Loucy (cell line): Measurements from ENCODE around the gene ZNF74.

Source experiments
- H2AFZ ChIP-seq: fragments of 200-600 bp; sonication (generic); 2 replicates; pipeline ENCODE4 v1.6.0; 2016; ENCODE audit warnings: antibody characterized with exemption, mild to moderate bottlenecking, low read length, moderate library complexity
- H3F3A ChIP-seq: fragments of 200-600 bp; 2 replicates; pipeline ENCODE4 v1.6.0; 2016; ENCODE audit warnings: antibody characterized with exemption, low read depth, mild to moderate bottlenecking
- H3K27me3 ChIP-seq: fragments of 200-600 bp; sonication (generic); 2 replicates; pipeline ENCODE4 v1.6.1; 2014; ENCODE audit warnings: low read length, mild to moderate bottlenecking; ENCODE audit not compliant: insufficient read depth, poor library complexity, severe bottlenecking
- H3K36me3 ChIP-seq: fragments of 200-600 bp; sonication (generic); 2 replicates; pipeline ENCODE4 v1.6.1; 2016; ENCODE audit warnings: low read length; ENCODE audit not compliant: insufficient read depth
- H3K4me1 ChIP-seq: fragments of 200-600 bp; sonication (generic); 2 replicates; pipeline ENCODE4 v1.5.1; 2014; ENCODE audit warnings: low read length, mild to moderate bottlenecking; ENCODE audit not compliant: insufficient read depth, poor library complexity, severe bottlenecking
- H3K4me2 ChIP-seq: fragments of 200-600 bp; sonication (generic); 2 replicates; pipeline ENCODE4 v1.6.0; 2014; ENCODE audit warnings: antibody characterized with exemption, low read length, low read depth, mild to moderate bottlenecking; ENCODE audit not compliant: poor library complexity, severe bottlenecking
- H3K4me3 ChIP-seq: fragments of 200-600 bp; sonication (generic); 2 replicates; pipeline ENCODE4 v1.5.1; 2014; ENCODE audit warnings: low read length, mild to moderate bottlenecking, mixed read lengths; ENCODE audit not compliant: poor library complexity, severe bottlenecking
- H3K79me2 ChIP-seq: fragments of 200-600 bp; sonication (generic); 2 replicates; pipeline ENCODE4 v1.6.1; 2014; ENCODE audit warnings: low read length; ENCODE audit not compliant: insufficient read depth
- H3K9ac ChIP-seq: fragments of 200-600 bp; sonication (generic); 2 replicates; pipeline ENCODE4 v1.6.0; 2014; ENCODE audit warnings: mild to moderate bottlenecking, low read depth, low read length, moderate library complexity; ENCODE audit not compliant: poor library complexity, severe bottlenecking
- H3K9me2 ChIP-seq: fragments of 200-600 bp; sonication (generic); replicated peaks from 2 replicates; pipeline ENCODE4 v1.6.1; 2016; ENCODE audit warnings: low read depth, low read length, mixed read lengths
- H3K9me3 ChIP-seq: fragments of 200-600 bp; sonication (generic); 2 replicates; pipeline ENCODE4 v1.6.1; 2014; ENCODE audit warnings: mild to moderate bottlenecking, antibody characterized with exemption, low read length, low read depth; ENCODE audit not compliant: insufficient read depth
- H4K20me1 ChIP-seq: fragments of 200-600 bp; sonication (generic); 2 replicates; pipeline ENCODE4 v1.6.0; 2014; ENCODE audit warnings: antibody characterized with exemption, low read length, mild to moderate bottlenecking; ENCODE audit not compliant: insufficient read depth, poor library complexity, severe bottlenecking
- EZH2phosphoT487 ChIP-seq: fragments of 200-600 bp; IDR thresholded peaks from 2 replicates; pipeline ENCODE4 v1.6.1; 2018; ENCODE audit warnings: antibody characterized with exemption, mild to moderate bottlenecking, moderate library complexity, borderline replicate concordance
- TF ChIP-seq, protein P1 (sequence below): fragments of 200-600 bp; sonication (generic); conservative IDR thresholded peaks from 2 replicates; pipeline ENCODE4 v1.5.1; 2014; ENCODE audit warnings: mild to moderate bottlenecking, antibody characterized with exemption, low read length

The ZNF74 gene

DNA sequence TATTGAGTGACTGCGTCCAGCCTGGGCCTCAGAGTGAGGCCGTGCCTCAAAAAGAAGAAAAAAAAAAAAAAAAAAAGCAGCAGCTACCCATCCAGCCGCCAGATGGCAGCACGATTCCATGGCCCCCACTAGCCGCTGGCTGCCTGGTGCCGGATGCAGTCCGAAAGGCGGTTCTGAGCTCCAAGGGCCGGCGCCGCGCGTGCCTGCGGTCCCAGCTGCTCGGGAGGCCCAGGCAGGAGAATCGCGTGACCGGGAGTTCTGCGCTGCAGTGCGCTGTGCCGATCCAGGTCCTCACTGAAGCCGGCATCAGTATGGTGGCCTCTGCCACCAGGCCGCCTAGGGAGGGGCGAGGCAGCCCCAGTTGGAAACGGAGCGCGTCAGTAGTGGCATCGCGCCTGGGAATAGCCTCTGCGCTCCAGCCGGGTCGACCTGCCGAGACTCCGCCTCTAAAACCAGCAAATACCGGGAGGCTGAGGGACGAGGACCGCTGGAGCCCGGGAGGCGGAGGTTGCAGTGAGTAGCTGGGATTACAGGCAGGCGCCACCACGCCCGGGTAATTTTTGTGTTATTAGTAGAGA lies 24.3 kb downstream of the ZNF74 start:
- Histone ChIP-seq H3K4me3 (no peak overlapping the region), H3K27me3 (no peaks in the 10 kb centered on the region), H3K9ac (no peak overlapping the region), H3K9me2 (no peaks in the 10 kb centered on the region), H3K36me3 (no peaks in the 10 kb centered on the region), H3K4me2 (no peak overlapping the region), H3K9me3 (no peaks in the 10 kb centered on the region), H3K4me1 (peaks cover 13% of the 10 kb centered on the region), H3K79me2 (no peaks in the 10 kb centered on the region), H3F3A (no peaks in the 10 kb centered on the region), H2AFZ (no peak overlapping the region), H4K20me1 (no peaks in the 10 kb centered on the region)
- no peak for TF ChIP-seq EZH2phosphoT487
- TF ChIP-seq, protein P1, sequence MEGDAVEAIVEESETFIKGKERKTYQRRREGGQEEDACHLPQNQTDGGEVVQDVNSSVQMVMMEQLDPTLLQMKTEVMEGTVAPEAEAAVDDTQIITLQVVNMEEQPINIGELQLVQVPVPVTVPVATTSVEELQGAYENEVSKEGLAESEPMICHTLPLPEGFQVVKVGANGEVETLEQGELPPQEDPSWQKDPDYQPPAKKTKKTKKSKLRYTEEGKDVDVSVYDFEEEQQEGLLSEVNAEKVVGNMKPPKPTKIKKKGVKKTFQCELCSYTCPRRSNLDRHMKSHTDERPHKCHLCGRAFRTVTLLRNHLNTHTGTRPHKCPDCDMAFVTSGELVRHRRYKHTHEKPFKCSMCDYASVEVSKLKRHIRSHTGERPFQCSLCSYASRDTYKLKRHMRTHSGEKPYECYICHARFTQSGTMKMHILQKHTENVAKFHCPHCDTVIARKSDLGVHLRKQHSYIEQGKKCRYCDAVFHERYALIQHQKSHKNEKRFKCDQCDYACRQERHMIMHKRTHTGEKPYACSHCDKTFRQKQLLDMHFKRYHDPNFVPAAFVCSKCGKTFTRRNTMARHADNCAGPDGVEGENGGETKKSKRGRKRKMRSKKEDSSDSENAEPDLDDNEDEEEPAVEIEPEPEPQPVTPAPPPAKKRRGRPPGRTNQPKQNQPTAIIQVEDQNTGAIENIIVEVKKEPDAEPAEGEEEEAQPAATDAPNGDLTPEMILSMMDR, result peak; percentile 82

DNA sequence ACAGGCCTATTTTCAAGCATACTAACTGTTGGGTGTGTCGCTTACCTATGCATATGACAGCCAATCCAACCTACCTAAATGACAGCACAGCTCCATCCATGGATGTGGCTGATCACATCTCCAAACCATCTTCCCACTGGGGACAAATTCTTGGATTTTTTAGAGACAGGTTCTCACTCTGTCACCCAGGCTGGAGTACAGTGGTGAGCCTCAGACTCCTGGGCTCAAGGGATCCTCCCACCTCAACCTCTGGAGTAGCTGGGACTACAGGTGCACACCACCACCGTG lies 25.7 kb downstream of the ZNF74 start:
- H3F3A ChIP-seq, result no peaks in the 10 kb centered on the region
- H3K27me3 ChIP-seq, result no peaks in the 10 kb centered on the region
- H3K4me2 ChIP-seq, result no peak overlapping the region
- no peaks in the 10 kb centered on the region for H3K9me2 ChIP-seq
- H3K4me1 ChIP-seq, result peaks cover 17% of the 10 kb centered on the region
- H3K9me3 ChIP-seq, result no peaks in the 10 kb centered on the region
- no peak overlapping the region for H3K9ac ChIP-seq
- no peak for TF ChIP-seq EZH2phosphoT487
- TF ChIP-seq, protein P1, result no peak
- no peaks in the 10 kb centered on the region for H4K20me1 ChIP-seq
- no peaks in the 10 kb centered on the region for H3K79me2 ChIP-seq
- no peak overlapping the region for H2AFZ ChIP-seq
- H3K36me3 ChIP-seq, result no peaks in the 10 kb centered on the region
- H3K4me3 ChIP-seq, result no peak overlapping the region

DNA sequence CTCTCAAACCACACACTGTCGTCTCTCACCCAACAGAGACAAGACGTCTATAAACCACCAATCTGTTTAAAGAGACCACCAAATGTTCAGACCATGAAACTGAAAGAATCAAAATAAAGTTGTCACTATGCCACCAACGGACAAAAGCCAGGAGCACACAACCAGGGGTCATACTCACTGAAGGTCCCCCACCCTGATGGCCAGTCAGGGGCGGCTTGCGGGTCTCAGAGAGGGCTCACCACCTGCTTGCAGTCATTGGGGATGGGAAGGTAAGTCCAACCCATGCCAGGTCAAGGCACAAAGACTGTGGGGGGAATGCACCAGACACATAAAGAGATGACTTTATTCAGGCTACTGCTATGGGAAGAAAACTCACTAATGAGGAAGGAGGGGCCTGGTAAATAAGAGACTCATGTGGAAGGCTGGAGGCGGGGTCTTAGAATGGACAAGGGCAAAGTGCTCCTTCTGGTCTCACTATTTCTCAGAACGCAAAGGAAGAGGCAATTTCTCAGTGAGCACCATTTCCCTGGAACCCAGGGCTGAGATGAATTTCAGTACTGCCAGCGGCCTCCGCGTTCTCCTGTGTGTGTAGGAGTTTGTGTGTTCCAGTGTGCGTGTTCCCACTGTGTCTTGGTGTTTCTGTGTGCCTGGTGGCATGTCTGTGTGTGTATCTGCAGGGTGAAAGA lies 26.3 kb downstream of the ZNF74 start:
- no peaks in the 10 kb centered on the region for H3F3A ChIP-seq
- TF ChIP-seq, protein P1, result no peak
- TF ChIP-seq EZH2phosphoT487, result no peak
- H3K9me2 ChIP-seq, result no peaks in the 10 kb centered on the region
- peaks cover 17% of the 10 kb centered on the region for H3K4me1 ChIP-seq
- no peaks in the 10 kb centered on the region for H3K9me3 ChIP-seq
- no peak overlapping the region for H3K9ac ChIP-seq
- no peak overlapping the region for H3K4me2 ChIP-seq
- H3K27me3 ChIP-seq, result no peaks in the 10 kb centered on the region
- H3K36me3 ChIP-seq, result no peaks in the 10 kb centered on the region
- no peak overlapping the region for H3K4me3 ChIP-seq
- H4K20me1 ChIP-seq, result no peaks in the 10 kb centered on the region
- H2AFZ ChIP-seq, result no peak overlapping the region; the same call in 1 of the 2 replicates
- no peaks in the 10 kb centered on the region for H3K79me2 ChIP-seq
